ENCODE measurements around the gene CPNE5.

Gene CPNE5

DNA sequence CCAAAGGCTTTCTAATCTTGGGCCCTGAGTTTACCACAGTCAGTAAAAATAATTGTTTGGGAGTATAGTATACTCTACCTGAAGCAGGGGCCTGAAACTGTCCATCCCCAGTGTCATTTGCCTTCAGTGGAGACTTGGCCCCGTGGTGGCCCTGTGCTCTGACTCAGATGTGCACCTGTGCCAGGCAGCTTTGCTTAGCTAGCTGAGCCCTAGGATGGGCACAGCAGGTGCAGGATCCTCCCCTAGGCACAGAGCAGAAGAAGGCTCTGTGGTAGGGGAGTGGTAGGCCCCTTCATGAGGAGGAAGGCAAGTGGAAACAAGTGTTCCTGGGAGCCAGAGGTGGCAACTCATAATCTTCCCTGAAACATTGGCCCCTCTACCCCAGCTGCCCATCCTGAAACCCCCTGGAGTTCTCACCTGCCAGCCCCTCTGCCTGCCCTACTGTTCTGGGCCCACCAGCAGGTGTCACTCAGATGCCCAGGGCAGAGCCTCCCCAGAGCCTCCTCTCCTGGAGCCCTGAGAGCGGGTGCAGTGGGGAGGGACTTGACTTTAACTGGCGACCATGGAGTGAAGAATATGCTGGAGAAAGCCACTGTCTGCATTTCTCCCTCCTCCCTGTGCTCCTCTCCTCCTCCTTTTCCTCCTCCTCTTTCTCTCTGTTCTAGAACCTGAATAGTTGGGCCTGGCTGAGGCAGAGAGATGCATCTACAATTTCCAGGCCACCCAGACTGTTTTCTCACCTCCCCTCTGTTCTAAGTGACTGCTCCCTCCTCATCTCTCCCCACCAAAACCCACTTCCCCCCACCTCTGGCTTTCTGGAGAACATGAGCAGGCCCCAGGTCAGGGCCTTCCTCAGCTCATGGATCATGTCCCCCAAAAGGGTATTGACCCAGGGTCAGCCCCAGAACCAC is 2.9 kb downstream of the CPNE5 start:
- DNase-seq (ENCODE audit: low spot score): no peak

DNA sequence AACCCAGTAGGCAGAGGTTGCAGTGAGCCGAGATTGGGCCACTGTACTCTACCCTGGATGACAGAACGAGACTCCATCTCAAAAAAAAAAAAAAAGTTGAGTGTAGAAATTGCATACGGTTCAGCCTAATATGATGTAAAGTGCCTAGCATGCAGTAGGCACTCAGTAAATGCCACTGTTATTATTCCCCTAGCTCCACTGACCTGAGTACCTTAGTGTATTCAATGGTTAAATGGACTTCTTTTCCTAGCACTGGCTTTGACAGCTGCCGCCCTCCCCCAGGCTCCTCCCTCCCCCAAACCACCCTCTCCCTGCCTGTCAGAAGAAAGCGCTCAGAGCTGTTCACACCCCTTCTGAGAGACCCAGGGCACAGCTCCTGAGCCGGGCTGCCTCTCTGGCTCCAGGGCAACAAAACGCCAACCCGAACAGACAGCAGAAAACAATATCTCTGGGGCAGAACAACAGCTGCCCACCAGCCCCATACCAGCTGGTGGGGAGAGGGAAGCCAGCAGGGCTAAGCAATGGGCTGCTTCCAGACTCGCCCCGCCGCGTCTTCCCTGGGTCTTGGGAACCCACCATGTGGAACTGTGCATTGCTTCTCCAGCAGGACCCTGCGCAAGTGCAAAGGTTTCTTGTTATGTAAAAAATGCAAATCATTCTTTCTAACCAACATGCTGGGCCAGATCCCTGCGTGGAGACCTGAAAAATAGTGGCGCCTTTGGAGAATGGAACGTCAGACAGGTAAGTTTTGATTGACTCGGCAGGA is 4.5 kb downstream of the CPNE5 start:
- no peak for DNase-seq (ENCODE audit: low spot score)

DNA sequence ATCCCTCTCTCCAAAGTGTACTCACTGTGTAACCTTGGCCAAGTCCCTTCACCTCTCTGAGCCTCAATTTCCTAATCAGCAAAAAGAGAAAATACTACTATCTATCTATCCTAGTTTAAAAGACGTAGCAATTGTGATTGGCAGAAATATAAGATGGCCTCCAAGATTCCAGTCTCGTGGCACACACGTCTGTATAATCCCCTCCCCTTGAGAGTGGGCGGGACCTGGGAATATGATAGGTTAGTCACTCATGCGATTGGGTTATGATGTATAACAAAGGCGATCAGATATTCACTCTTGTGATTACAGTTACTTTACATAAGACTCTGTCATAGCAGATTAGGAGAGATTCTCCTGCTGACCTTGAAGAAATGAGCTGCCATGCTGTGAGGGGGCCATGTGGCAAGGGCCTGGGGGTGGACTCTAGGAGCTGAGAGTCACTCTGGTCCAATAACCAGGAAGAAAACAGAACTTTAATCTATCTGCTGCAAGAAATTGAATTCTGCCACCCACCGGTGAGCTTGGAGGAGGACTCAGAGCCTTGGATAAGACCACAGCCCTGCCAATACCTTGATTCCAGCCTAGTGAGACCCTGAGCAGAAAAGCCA is 6.0 kb downstream of the CPNE5 start:
- DNase-seq (ENCODE audit: low spot score): no peak

DNA sequence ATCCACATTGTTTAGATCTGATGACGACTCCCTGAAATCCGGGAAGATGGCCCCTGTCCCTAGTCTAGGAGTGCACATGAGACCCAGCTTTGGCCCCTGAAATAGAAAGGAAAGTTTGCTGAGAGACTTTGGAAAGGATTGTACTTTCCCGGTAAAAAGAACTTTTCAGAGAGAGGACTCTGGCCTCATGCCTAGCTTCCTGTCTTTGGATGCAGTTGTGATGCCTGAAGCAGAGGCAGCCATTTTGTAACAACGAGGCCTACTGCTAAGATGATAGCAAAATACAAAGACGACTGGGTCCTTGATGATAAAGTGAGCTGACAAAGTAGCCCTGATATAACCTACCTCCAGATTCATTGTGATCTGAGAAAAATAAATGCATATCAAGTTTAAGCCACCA is 6.9 kb downstream of the CPNE5 start:
- no peak for DNase-seq (ENCODE audit: low spot score)

DNA sequence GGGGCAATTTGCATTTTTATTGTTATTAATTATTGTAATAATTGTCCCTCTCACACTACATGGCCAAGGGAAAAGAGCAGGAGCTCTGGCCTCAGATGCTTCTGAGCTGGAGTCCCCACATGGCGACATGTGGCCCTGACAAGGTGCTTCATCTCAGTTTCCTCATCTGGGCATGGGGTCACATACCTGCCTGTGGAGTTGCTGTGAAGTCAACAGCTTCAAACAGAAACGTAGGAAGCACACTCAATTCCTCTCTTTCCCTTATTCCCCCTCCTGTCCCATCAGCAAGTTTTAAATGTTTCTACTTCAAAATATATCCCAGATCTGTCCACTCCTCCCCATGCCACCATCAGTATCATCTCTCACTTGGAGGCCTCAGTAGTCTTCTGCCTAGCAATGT is 8.7 kb downstream of the CPNE5 start:
- DNase-seq (ENCODE audit: low spot score): no peak

DNA sequence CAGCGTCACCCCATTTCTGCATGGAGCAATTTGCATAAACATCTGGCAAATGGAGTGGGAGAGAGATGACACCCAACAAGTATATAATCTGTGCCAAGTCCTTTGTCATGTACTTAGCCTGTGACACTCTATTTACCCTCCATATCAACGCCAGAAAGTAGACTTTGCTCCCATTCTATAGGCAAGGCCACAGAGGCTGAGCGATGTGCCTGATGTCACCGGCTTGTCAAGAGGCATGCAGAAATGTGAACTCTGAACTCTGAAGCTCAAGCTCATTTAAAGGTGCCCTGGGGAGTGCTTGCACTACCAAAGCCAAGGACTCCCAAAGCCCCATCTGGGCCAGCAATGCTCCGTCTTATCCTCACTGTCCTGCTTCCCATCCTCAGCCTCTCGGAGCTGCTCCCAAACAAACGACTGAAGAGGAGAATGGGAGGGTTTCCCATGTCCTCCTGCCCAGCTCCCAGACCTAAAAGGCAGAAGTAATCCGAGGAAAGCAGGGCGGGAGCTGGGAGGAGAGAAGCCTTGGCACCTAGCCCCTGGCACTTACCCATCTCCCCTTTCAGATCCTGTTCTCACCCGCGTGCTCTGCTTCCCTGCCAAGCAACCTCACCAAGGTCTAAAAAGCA is 9.2 kb downstream of the CPNE5 start:
- no peak for DNase-seq (ENCODE audit: low spot score)

DNA sequence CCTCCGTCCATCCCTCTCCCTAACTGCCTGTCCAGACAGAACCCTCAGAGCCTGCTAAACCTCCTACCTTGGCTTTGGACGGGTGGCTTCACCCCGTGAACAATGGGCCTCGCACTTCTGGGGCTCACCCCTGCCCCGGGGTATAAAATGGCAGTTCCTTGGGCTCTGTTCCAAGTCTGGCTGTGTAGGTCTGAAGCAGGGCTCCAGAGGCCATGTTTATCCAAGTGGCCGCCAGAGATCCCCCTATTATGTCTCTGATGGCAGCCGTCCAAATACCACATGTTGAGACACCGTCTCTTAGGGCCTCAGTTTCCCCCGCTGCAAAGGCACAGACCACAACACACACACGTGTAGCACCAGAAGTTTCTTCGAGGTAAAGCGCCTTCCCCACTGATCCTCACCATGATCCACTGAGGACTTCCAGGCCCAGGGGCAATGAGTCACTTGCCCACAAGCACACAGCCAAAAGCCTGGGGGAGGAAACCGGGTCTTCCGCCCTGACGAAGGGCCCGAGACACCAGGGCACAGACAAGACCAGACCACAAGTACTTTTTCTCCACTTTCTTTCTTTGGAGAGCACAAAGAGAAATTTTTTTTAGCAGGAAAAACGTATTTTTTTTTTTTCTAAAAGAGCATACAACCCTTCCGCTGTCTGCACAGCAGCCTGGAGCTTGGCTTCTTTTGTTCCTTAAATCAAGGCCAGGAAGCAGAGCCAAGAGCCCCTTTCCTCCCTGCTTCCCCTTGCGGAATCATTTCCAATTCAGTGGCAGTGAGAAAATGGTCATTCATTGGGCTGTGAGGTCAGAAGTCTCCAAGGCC is 11.8 kb downstream of the CPNE5 start:
- DNase-seq (ENCODE audit: low spot score): no peak

DNA sequence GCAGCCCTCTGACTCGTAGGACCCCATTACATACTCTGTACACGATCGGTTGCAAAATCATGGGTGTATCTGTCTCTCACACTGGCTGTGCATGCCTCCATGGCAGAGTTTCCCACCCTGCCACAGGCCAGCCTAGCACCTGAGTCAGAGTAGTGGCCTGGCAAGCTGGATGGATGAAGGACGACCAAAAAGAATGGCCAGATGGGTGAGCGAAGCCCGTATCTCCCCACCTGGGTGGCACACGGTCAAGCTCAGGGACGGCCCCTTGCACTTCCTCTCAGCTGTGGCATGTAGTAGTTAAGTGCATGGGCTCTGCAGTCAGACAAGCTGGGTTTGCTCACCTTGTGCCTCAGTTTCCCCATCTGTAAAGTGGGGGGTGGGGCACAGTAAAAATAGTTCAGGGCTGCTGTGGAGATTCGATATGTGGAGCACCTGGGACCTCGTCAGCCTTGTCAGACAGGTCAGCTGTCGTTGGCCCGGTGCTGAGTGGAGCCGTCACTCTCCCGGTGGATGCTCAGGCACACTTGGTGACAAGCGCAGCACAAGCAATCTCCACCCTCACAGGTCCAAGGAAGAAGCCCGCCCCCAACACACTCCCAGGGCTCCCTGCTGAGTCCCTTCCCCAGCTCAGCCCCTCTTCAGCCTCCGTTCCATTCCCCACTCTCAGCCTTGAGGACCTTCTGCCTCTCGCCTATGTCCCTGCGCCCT is 12.6 kb downstream of the CPNE5 start:
- DNase-seq (ENCODE audit: low spot score): no peak

DNA sequence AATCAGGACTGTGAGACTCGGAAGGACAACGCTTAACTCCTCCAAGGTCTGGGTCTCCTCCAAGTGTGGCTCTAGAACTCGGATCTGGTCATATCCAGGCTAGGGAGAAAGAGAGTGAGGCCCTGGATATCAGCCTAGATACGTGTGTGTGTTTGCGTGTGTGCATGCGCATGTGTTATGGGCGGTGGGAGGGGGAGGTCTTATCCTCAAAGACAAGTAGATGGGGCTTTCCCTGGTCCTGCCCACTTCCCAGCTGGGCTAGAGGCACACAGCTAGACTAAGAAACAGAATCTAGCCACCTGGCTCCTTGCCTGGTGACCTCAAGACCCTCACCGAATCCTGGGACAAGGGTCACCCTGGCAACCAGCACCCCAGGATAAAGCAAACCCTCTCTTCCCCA is 13.2 kb downstream of the CPNE5 start:
- peak; percentile 50 for DNase-seq (ENCODE audit: low spot score)

DNA sequence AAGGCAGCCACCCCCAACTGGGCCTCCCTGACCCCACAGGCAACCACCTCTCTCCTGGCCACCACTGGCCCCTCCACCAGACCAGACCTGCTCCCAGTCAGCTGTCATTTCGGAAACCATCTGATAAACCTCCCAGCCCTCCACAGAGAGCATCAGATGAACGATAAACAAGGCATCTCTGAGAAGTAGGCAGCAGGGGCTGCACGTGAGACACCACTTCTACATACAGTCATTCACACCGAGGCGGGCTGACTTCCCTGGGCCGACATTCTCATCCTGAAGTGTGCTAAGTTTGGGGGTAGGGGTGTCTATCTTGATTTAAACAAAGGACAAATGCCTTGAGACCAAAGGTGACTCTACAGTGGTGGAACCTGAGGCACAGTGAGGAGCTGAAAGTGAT is 13.8 kb downstream of the CPNE5 start:
- peak; percentile 86 for DNase-seq (ENCODE audit: low spot score)

DNA sequence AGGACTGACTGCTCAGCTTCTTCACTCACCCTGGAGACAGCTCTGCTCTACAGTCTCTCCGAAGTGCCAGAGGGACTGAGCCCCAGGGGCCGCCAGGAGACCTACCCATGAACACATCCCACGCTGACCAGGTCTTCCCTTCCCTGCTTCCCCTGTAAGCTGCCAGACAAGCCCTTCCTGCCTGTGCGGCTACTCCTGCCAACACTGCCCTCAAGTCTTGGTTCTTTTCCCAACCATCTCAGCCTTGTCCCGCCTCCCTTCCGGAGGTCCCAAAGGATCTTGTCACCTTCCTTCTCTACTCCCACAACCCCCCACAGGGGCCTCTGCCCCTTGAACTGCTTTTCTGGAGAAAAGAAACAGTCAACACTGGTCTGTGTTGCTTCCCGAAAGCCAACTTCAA is 15.0 kb downstream of the CPNE5 start:
- DNase-seq (ENCODE audit: low spot score): no peak

DNA sequence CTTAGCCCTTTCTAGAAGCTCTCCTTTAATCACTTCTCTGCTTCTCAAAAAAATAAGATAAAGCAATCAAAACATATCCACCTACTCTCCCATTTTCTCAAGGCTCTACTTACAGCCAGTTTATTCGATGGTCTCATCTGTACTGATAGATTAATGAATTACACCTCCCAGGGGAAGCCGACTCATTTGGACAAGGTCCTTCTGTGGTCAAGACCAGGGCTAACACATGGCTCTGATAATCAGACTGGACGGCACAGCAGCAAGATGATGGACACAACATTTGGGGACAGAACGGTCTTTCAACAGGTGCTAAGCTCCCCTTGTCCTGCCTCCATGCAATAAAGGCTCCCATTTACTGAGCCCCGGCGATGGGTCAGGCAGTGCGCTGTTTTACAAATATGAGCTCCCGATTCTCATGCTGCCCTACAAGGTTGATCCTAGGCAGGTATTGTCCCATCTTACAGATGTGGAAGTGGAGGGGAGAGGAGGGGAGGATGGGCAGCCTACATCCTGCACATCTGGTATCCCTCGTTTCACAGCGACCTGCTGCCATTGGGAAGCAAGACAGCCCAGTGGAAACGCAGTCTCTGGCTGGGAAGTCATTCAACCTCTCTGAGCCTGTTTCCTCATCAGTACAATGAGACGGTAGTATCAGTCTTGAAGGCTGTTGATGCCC is 15.7 kb downstream of the CPNE5 start:
- no peak for DNase-seq (ENCODE audit: low spot score)

DNA sequence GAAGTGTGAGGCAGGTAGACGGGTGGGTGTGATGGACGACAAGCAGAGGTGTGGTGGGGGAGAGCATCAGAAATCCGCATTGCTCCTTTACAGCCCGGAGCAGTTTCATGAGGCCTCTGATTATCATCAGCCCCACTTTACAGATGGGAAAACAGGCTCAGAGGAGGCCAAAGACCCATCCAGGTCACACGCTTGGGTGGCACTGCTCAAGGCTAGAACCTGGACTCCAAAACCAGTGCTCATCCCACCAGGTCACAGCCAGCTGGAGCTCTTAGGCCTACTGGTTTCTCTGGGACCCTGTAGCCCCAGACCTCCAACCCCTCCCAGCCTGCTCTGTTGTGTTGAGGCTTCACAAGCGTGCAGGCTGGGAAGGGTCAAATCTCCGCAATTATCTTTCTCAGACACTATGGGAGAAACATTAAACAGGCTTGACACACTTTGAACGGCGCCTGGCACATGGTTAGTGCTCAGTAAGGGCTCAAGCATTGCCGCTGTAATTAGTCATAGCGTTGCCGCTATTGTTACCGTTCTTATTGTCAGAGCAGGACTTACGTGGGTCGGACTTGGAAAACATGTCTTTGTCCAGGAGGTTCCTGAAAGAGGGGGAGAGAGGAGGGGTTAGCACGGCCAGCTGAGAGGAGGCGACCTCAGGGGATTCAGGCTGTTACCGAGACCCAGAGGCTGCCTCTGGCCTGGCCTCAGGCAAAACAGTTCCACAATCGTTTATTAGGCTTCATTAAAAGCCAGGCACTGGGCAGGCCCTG is 16.6 kb downstream of the CPNE5 start:
- peak; percentile 36 for DNase-seq (ENCODE audit: low spot score)

DNA sequence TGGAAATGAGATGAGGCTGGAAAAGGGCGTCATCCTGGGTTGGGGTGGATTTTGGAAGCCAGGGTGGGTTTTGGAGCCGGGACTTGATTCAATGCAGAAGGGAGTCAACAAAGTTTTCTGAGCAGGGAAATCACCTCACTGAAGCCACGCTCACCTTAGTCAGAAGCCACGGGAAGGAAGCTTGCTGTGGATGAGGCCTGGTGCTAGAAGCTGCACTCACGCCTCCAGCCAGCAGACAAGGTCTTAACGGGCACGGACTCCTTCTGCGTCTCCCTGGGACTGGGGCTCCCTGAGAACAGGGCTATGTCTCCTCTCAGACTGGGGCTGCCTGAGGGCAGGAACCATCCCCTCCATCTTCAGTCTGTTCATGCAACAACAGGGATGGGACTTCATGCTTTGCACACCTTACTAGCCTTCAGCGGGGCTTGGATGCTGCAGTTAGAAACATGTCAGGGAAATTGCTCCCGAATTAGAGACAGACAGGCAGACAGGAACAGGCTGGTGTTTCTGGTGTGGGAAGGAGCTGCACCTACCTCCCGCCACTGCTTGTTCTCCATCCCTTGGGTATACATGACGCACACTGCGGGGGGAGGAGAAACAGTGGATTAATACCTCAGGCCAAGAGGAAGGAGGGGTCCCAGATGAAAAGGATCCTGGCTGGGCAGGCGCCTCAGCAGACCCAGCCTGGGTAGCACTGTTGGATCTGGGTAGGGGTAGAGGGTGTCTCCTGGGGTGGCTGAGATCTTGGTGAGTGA is 17.5 kb downstream of the CPNE5 start:
- DNase-seq (ENCODE audit: low spot score): no peak

DNA sequence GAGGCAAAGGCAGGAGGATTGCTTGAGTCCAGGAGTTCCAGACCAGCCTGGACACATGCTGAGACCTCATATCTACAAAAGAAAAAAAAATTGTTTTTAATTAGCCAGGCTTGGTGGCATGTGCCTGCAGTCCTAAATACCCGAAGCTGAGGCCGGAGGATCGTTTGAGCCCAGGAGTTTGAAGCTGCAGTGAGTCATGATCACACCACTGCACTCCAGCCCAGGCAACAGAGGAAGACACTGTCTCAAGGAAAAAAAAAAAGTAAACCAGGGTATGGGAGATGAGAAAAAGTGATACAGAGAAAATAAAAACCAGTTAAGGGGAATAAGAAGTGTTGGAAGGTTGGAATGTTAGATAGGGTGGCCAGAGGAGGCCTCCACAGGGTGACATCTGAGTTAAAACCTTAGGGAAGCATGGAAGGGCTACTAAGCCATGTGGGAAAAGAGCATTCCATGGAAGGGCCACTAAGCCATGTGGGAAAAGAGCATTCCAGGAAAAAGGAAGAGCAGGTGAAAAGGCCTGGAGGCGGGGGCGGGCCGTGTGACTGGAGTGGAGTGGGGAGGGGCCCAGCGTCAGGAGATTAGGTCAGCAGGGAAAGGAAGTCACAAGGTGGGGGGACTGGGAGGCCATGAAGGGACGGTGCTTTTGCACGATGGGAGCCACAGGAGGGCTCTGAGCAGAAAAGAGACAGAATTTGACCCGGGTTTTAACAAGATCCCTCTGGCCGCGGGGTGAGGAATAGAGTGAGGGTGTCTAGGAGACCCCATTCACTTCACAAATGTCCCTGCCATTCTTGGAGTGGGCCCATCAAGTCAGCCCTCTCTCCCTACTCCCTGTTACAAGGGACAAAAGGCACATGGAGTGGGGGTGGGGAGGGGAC is 18.3 kb downstream of the CPNE5 start:
- DNase-seq (ENCODE audit: low spot score): no peak

DNA sequence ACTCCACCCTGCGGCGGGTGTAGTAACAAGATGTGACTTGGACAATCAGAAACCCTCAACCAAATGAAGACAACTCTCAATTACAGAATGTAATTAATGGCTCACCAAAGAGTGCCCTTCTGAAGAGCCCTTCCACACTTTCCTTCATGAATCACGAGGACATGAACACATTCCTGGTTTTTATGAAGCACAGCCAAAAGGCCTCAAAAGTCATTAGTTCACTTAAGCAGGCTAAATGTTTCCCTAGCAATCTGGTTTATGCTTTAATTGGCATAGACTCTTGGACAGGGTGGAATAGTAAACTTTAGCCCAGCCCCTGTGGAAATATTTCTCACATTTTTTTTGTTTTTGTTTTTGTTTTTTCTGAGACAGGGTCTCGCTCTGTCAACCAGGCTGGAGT is 20.5 kb downstream of the CPNE5 start:
- no peak for DNase-seq (ENCODE audit: low spot score)

DNA sequence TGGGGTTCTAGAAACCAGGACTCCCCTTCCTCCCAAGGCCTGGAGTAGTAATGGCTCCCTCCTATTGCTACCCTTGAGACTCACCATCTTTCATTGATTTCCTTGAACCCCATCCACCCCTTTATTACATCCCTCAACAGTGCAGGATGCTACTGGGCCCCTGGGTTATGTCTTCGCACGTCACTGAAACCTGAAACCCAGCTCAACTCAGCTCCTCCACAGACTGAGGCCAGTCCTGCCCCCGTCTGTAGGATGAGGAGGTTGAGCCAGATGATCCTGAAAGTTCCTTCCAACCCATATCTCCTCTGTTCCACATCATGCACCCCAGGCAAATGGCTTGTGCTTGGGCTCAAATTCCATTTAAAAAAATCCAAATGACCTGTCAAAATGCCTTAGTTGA is 21.4 kb downstream of the CPNE5 start:
- no peak for DNase-seq (ENCODE audit: low spot score)

All from SK-N-DZ (cell line).